Astrocyte of the cerebellum (primary cell): ENCODE results near the gene CDC5L.

ENCODE experiments used
- DNase-seq: peaks from one replicate; pipeline ENCODE4 v3.0.0-alpha.2; 2011; ENCODE audit warnings: low read depth
- H3K4me3 ChIP-seq: 2 replicates; pipeline ENCODE4 v1.5.1; 2011; ENCODE audit warnings: mild to moderate bottlenecking, low read depth, low read length, moderate library complexity
- in situ Hi-C: cut with HindIII; loops from 2 replicates; pipeline ENCODE4 v1.10.0; 2017; ENCODE audit warnings: low sequenced_read_pairs
- TF ChIP-seq, protein P1 (sequence below): IDR thresholded peaks from 2 replicates; pipeline ENCODE4 v1.5.1; 2012; ENCODE audit warnings: low read length, low read depth, moderate library complexity, mild to moderate bottlenecking; ENCODE audit errors: missing control alignments

The CDC5L gene

DNA sequence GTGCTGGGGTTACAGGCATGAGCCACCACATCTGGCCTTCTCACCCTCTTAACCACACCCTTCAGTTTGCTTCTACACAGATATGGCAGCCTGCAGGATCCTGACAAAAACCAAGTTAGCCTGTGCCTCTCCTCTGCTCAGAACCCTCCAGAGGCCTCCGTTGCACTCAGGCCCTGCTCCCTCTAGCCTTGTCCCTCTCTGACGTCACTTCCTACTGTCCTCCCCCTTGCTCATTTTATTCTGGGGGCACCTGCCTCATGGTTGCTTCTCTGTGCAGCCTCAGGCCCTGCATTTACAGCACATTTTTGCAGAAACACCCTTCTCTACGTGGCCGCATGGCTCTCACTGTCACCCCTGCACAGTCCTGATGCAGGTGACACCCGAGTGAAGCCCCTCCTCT is 105.6 kb downstream of the CDC5L start:
- TF ChIP-seq, protein P1, sequence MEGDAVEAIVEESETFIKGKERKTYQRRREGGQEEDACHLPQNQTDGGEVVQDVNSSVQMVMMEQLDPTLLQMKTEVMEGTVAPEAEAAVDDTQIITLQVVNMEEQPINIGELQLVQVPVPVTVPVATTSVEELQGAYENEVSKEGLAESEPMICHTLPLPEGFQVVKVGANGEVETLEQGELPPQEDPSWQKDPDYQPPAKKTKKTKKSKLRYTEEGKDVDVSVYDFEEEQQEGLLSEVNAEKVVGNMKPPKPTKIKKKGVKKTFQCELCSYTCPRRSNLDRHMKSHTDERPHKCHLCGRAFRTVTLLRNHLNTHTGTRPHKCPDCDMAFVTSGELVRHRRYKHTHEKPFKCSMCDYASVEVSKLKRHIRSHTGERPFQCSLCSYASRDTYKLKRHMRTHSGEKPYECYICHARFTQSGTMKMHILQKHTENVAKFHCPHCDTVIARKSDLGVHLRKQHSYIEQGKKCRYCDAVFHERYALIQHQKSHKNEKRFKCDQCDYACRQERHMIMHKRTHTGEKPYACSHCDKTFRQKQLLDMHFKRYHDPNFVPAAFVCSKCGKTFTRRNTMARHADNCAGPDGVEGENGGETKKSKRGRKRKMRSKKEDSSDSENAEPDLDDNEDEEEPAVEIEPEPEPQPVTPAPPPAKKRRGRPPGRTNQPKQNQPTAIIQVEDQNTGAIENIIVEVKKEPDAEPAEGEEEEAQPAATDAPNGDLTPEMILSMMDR = no peak
- in situ Hi-C loops = no loop called here
- DNase-seq = no peak
- H3K4me3 ChIP-seq = no peak overlapping the region

DNA sequence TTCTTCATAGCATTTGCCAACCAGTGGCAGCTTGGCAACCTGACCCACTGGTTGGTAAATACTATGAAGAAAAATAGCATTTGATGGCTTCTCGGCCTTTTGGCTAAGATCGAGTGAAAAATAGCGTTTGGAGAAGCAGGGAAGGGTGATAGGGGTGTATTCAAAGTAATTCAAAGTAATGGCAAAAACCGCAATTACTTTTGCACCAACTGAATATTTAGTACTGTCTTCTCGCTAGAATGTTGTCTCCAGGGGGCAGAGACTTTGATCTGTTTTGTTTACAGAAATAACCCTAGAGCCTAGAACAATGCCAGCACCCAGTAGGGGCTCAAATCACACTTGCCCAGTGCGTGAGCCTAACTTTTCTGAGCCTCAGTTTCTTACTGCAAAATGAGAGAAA is 106.1 kb downstream of the CDC5L start:
- TF ChIP-seq, protein P1 = no peak
- in situ Hi-C loops = no loop called here
- no peak overlapping the region for H3K4me3 ChIP-seq

DNA sequence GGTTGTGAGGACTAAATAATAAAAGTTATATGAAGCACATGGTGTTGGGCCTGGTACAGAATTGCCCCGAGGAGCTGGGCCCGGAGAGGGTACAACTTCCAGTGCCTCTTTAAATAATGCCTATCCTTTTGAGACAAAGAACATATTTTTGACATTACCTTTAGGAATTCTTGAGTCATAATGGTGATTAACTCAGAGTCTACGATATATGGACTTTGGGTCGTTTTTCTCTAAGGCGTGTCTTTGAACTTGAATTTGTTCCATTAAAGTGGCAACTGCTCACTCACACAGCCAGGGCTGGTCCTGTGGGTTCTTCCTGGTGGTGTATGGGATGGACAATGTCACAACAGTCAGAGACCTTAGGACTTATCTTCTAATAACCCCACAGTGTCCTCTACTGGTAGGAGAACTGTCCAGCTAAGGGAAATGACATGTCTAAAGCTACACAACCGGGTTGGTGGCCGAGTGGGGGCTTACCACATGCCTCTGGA is 106.5 kb downstream of the CDC5L start:
- DNase-seq = no peak
- TF ChIP-seq, protein P1 = peak; percentile 29
- H3K4me3 ChIP-seq = no peak overlapping the region
- in situ Hi-C loops = no loop called here

More for the DNA sequence above, 106.1 kb downstream of the CDC5L start:
- no peak for DNase-seq

DNA sequence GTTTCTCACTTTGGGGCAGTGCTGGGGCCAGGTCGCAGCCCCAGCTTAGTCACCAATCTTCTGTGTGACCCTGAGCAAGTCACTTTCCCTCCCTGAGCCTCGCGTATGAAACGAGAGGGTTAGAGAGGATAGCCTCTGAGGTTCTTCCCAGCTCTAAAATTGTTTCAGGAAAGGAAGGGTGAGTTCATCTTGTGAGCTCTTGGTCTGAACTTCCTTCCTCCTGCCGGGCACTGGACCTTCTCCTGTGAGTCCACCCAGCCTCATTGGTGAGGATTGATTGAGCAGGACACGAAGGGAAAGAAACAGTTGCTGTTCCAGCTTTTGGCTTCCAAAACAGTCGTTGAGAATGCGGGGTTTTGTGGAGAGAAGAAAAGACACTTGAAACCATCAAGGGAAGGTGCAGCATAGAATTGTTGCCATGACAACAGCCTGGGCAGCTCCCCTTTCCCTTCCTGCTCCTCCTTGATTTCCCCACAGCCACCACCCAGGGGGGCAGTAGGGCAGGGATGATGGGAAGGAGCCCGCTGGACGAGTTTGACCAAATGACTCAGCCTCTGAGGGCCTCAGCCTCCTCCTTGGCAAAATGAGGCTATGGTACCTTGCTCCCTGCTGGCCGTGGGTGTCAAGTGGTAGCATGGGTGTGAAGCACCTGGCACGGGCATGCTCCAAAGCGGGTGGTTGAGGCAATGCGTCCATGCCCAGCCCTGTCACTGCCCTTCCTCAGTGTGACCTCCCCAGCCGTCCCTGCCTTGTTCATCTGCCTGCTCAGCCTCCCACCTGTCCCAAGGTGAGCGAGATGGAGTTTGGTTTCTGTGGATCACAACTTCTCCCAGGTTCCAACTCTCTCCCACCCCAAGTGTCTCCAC is 107.8 kb downstream of the CDC5L start:
- in situ Hi-C loops = no loop called here
- TF ChIP-seq, protein P1 = no peak
- no peak for DNase-seq
- H3K4me3 ChIP-seq = no peak overlapping the region

DNA sequence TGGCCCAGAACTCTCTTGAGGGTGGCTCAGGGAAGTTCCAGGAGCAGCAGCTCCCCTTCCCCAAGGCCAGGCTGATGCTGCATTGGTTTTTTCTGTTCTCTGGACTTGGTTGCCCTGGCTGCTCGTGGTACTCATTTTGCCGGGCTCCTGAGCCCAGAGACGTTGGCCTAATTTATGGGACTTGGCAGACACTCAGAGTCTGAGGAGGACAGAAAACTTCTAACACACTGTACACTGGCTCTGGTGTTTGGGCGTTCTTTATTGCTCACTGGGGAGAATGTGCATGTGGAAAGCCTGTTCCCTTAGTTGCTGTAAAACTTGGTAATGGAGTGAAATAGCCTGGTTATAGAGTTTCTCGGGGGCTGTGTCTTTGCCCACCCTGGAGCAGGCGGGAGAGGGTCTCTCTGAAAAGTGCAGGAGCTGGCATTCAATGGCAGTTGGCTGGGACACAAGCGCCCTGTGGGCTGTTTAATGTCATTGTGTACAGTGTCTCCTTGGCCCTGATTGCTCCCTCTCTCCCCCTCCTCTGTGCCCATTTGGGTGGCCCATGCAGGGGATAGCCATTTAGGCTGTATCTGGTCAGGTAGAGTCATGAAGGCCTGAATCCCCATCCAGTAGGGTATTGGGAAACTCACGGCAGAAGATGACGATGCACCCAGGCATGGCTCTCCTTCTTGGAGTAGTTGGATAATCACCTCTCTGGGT is 109.3 kb downstream of the CDC5L start:
- TF ChIP-seq, protein P1 = no peak
- H3K4me3 ChIP-seq = no peak overlapping the region
- in situ Hi-C loops = no loop called here
- DNase-seq = no peak

DNA sequence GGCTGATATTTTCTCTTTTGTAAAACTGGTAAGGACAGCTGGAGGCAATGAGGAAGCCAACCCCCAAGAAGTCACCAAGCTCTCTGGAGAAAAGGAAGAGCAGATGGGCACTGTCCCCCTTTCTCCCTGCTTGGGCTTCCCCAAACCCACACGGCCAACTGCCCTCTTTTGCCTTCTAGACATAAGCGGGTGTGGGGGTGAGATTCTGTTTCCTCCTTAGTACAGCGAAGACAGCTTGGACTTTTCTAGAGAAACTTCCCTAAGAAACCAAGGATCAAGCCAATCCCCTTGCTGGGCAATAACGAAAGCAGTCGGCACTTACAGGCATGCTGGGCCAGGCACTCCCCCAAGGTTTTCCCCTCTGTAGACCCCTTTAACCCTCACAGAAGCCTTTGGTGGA is 110.3 kb downstream of the CDC5L start:
- TF ChIP-seq, protein P1 = no peak

More for the DNA sequence above, 110.3 kb downstream of the CDC5L start:
- H3K4me3 ChIP-seq = no peak overlapping the region
- in situ Hi-C loops = no loop called here
- DNase-seq = no peak
